Neural cell (in vitro differentiated cells): Measurements from ENCODE around the gene RAPGEF2. TPM values are rescaled to one million over a fixed set of nuclear protein-coding genes. Genes with fewer than 3 reads are reported as not detected.

Source experiments
- H2AFZ ChIP-seq: fragments of 200-600, 300-800 bp; sonication (generic), shearing (Covaris generic); 2 replicates; pipeline ENCODE4 v1.6.0; 2014; ENCODE audit warnings: low read depth, mild to moderate bottlenecking, antibody characterized with exemption, low read length, moderate library complexity
- H3F3A ChIP-seq: fragments of 200-600 bp; shearing (Covaris generic); 2 replicates; pipeline ENCODE4 v1.6.1; 2016; ENCODE audit warnings: mild to moderate bottlenecking, moderate library complexity, mixed read lengths, antibody characterized with exemption, low read length; ENCODE audit not compliant: insufficient read depth, poor library complexity, severe bottlenecking
- H3K27ac ChIP-seq: fragments of 200-600, 300-800 bp; sonication (generic), shearing (Covaris generic); 2 replicates; pipeline ENCODE4 v1.5.1; 2014; ENCODE audit warnings: mild to moderate bottlenecking, low read length, moderate library complexity
- H3K27me3 ChIP-seq: fragments of 300-800, 200-600 bp; sonication (generic), shearing (Covaris generic); 2 replicates; pipeline ENCODE4 v1.6.0; 2014; ENCODE audit warnings: mild to moderate bottlenecking, low read depth, low read length, moderate library complexity; ENCODE audit not compliant: insufficient read depth
- H3K36me3 ChIP-seq: fragments of 300-800, 200-600 bp; sonication (generic), shearing (Covaris generic); 2 replicates; pipeline ENCODE4 v1.5.1; 2014; ENCODE audit warnings: mild to moderate bottlenecking, antibody characterized with exemption, low read length, moderate library complexity; ENCODE audit not compliant: insufficient read depth
- H3K4me2 ChIP-seq: fragments of 300-800, 200-600 bp; sonication (generic), shearing (Covaris generic); 2 replicates; pipeline ENCODE4 v1.6.0; 2014; ENCODE audit warnings: mild to moderate bottlenecking, low read length
- H3K4me3 ChIP-seq: fragments of 300-800, 200-600 bp; sonication (generic), shearing (Covaris generic); 2 replicates; pipeline ENCODE4 v1.5.1; 2014; ENCODE audit warnings: mild to moderate bottlenecking, low read length, moderate library complexity
- H3K79me2 ChIP-seq: fragments of 200-600 bp; shearing (Covaris generic); replicated peaks from 2 replicates; pipeline ENCODE4 v1.6.0; 2014; ENCODE audit warnings: mild to moderate bottlenecking, low read length, moderate library complexity; ENCODE audit not compliant: insufficient read depth
- H3K9ac ChIP-seq: fragments of 300-800, 200-600 bp; sonication (generic), shearing (Covaris generic); 2 replicates; pipeline ENCODE4 v1.6.1; 2016; ENCODE audit warnings: mild to moderate bottlenecking, low read length, mixed read lengths
- H3K9me2 ChIP-seq: fragments of 200-600 bp; shearing (Covaris generic); 2 replicates; pipeline ENCODE4 v1.6.1; 2016; ENCODE audit warnings: mild to moderate bottlenecking, low read length, mixed read lengths; ENCODE audit not compliant: insufficient read depth
- H3K9me3 ChIP-seq: fragments of 200-600, 300-800 bp; sonication (generic), shearing (Covaris generic); 2 replicates; pipeline ENCODE4 v1.6.1; 2016; ENCODE audit warnings: mild to moderate bottlenecking, mixed run types, low read length, moderate library complexity, mixed read lengths
- H4K20me1 ChIP-seq: fragments of 200-600 bp; shearing (Covaris generic); 2 replicates; pipeline ENCODE4 v1.6.1; 2016; ENCODE audit warnings: mild to moderate bottlenecking, mixed run types; ENCODE audit not compliant: insufficient read depth
- CTCF ChIP-seq: fragments of 450-650 bp; IDR thresholded peaks from 2 replicates; pipeline ENCODE4 v1.5.1; 2014; ENCODE audit warnings: antibody characterized with exemption, mild to moderate bottlenecking, moderate library complexity; ENCODE audit not compliant: poor library complexity, severe bottlenecking
- EP300 ChIP-seq: fragments of 450-650 bp; conservative IDR thresholded peaks from 2 replicates; pipeline ENCODE4 v1.6.1; 2014; ENCODE audit warnings: antibody characterized with exemption, mild to moderate bottlenecking, moderate library complexity; ENCODE audit not compliant: poor library complexity, severe bottlenecking
- EZH2 ChIP-seq: fragments of 200-600, 300-800 bp; shearing (Covaris generic), sonication (generic); IDR thresholded peaks from 2 replicates; pipeline ENCODE4 v1.6.1; 2014; ENCODE audit warnings: antibody characterized with exemption, low read length, borderline replicate concordance, mild to moderate bottlenecking; ENCODE audit not compliant: insufficient read depth, poor library complexity, severe bottlenecking
- MXI1 ChIP-seq: fragments of 450-650 bp; conservative IDR thresholded peaks from 2 replicates; pipeline ENCODE4 v1.6.1; 2014; ENCODE audit warnings: antibody characterized with exemption, mild to moderate bottlenecking; ENCODE audit not compliant: poor library complexity, severe bottlenecking
- POLR2AphosphoS5 ChIP-seq: IDR thresholded peaks from 2 replicates; pipeline ENCODE4 v1.6.1; 2012
- RAD21 ChIP-seq: fragments of 450-650 bp; conservative IDR thresholded peaks from 2 replicates; pipeline ENCODE4 v1.6.1; 2014; ENCODE audit warnings: antibody characterized with exemption, mild to moderate bottlenecking, moderate library complexity
- REST ChIP-seq: IDR thresholded peaks from 2 replicates; pipeline ENCODE4 v1.6.1; 2012; ENCODE audit warnings: borderline replicate concordance
- SMC3 ChIP-seq: fragments of 450-650 bp; conservative IDR thresholded peaks from 2 replicates; pipeline ENCODE4 v1.6.1; 2014; ENCODE audit warnings: antibody characterized with exemption, mild to moderate bottlenecking, moderate library complexity; ENCODE audit not compliant: poor library complexity
- TAF1 ChIP-seq: IDR thresholded peaks from 2 replicates; pipeline ENCODE4 v1.6.1; 2012; ENCODE audit warnings: low read depth
- polyA plus RNA-seq: library from polyadenylated mRNA; depleted of rRNA; stranded (reverse); fragments of >200 nt; gene quantifications from 2 replicates; pipeline ENCODE4 v1.2.3, GENCODE V29; 2014

RAPGEF2 gene
- polyA plus RNA-seq, 1 donor from 2014 or later = 134 TPM

GRCh38 chr4:159216834-159217233 is 114.0 kb downstream of the RAPGEF2 start:
- Histone ChIP-seq H3K9me3 (no peaks in the 10 kb centered on the region), H3K9ac (no peak overlapping the region), H3K36me3 (no peaks in the 10 kb centered on the region), H4K20me1 (peaks cover 33% of the 10 kb centered on the region), H3K79me2 (peaks cover 71% of the 10 kb centered on the region), H3K9me2 (no peaks in the 10 kb centered on the region), H3K27me3 (no peaks in the 10 kb centered on the region), H2AFZ (no peak overlapping the region), H3K27ac (no peak overlapping the region), H3K4me3 (no peak overlapping the region), H3K4me2 (no peak overlapping the region), H3F3A (no peaks in the 10 kb centered on the region)
- no peak for TF ChIP-seq REST
- TF ChIP-seq EP300 = no peak
- TF ChIP-seq SMC3 = no peak
- TF ChIP-seq MXI1 = no peak
- TF ChIP-seq EZH2 = no peak
- no peak for TF ChIP-seq TAF1
- TF ChIP-seq POLR2AphosphoS5 = no peak
- no peak for TF ChIP-seq CTCF
- no peak for TF ChIP-seq RAD21

- H4K20me1 ChIP-seq = peaks cover 30% of the 10 kb centered on the region
- H3K4me2 ChIP-seq = no peak overlapping the region
- H3K9me2 ChIP-seq = no peaks in the 10 kb centered on the region
- H3K9me3 ChIP-seq = no peaks in the 10 kb centered on the region
- H3K4me3 ChIP-seq = no peak overlapping the region
- H3K27me3 ChIP-seq = no peaks in the 10 kb centered on the region
- TF ChIP-seq SMC3 (no peak), EZH2 (no peak), EP300 (no peak), TAF1 (no peak), CTCF (no peak), MXI1 (no peak), RAD21 (no peak), POLR2AphosphoS5 (no peak), REST (no peak)
- peaks cover 83% of the 10 kb centered on the region for H3K79me2 ChIP-seq
- no peak overlapping the region for H3K9ac ChIP-seq
- no peaks in the 10 kb centered on the region for H3F3A ChIP-seq
- H2AFZ ChIP-seq = no peak overlapping the region
- H3K27ac ChIP-seq = no peak overlapping the region
- no peaks in the 10 kb centered on the region for H3K36me3 ChIP-seq
Measured at GRCh38 chr4:159219862-159220261, 117.0 kb downstream of the RAPGEF2 start.
